Aorta (tissue), 5 donors: Measurements from ENCODE around the gene RENBP. TPM values are rescaled to one million over a fixed set of nuclear protein-coding genes. Genes with fewer than 3 reads are reported as not detected.

ENCODE experiments used
- ATAC-seq: fragments of 200-7000 bp; cut with Tn5 transposase; one replicate; pipeline ENCODE4 v1.9.1; 2022; ENCODE audit warnings: moderate library complexity; ENCODE audit not compliant: low FRiP score
- DNase-seq, 2 donors: peaks; one replicate each; pipeline ENCODE4 v3.0.0-alpha.2; 2020
- H3K27ac ChIP-seq, 2 donors: one replicate each; pipeline ENCODE4 v1.5.1; 2013; ENCODE audit warnings: low read length in 2 of 2, mild to moderate bottlenecking in 2 of 2, moderate library complexity in 2 of 2, control low read depth in 1 of 2, inconsistent platforms in 1 of 2, low read depth in 1 of 2
- H3K27me3 ChIP-seq, 2 donors: one replicate each; pipeline ENCODE4 v1.6.1; 2013; ENCODE audit warnings: control low read depth in 1 of 2, low read length in 1 of 2, mild to moderate bottlenecking in 1 of 2, moderate library complexity in 1 of 2; ENCODE audit not compliant: insufficient read depth in 2 of 2, control insufficient read depth in 1 of 2
- H3K36me3 ChIP-seq, 2 donors: one replicate each; pipeline ENCODE4 v1.6.1; 2013; ENCODE audit warnings: control low read depth in 1 of 2, low read length in 1 of 2, mild to moderate bottlenecking in 1 of 2; ENCODE audit not compliant: insufficient read depth in 2 of 2, control insufficient read depth in 1 of 2
- H3K4me1 ChIP-seq, 2 donors: one replicate each; pipeline ENCODE4 v1.6.1; 2013; ENCODE audit warnings: low read length in 2 of 2, control low read depth in 1 of 2, mild to moderate bottlenecking in 1 of 2, moderate library complexity in 1 of 2; ENCODE audit not compliant: insufficient read depth in 2 of 2, control insufficient read depth in 1 of 2
- H3K4me3 ChIP-seq, 2 donors: one replicate each; pipeline ENCODE4 v1.5.1; 2013; ENCODE audit warnings: low read length in 2 of 2, control low read depth in 1 of 2, mild to moderate bottlenecking in 1 of 2
- H3K9me3 ChIP-seq: one replicate; pipeline ENCODE4 v1.6.1; 2013; ENCODE audit warnings: mild to moderate bottlenecking, low read length; ENCODE audit not compliant: control insufficient read depth
- WGBS, 2 donors: extraction: QIAGEN DNeasy Blood & Tissue Kit; methylation state at CpG; one replicate each; pipeline ENCODE4 v1.1.7; 2013; 5-methylcytosine and 5-hydroxymethylcytosine counted together
- intact Hi-C, 2 donors: fragments of 100-400 bp; cut with DNase I; formaldehyde crosslinking; loops; one replicate each; pipeline versions ENCODE4 v1.14.2 to v1.15.0; 2022
- polyA plus RNA-seq, 2 donors: library from polyadenylated mRNA; stranded (reverse); fragments of 200-250 nt; gene quantifications; one replicate each; pipeline ENCODE4 v1.2.3, GENCODE V29; 2013
- total RNA-seq, 2 donors: library from RNA; stranded (reverse); fragmentation: NEBNext Ultra II Directional; extraction: Animal tissue kit (Norgen Biotek cat#: 25700); gene quantifications; one replicate each; pipeline ENCODE4 v1.2.1, GENCODE V29; 2021
- donor health status: healthy with polysubstance abuse.
- donor health status: Bipolar disorder and iron deficiency.
- donor health status: DM: no; HTN: no; CAD: no.
- donor health status: DM: no; HTN: no; CAD: no.
- donor health status: DM: yes; HTN: yes; CAD: no.

The RENBP gene
- total and polyA plus RNA-seq, 4 donors = 10.5 to 20.9 (median 13.8) TPM

- Histone ChIP-seq H3K36me3 (no peaks in the 10 kb centered on the region), H3K27ac (no peak within 1 kb of the TSS), H3K27me3 (no peaks in the 10 kb centered on the region), H3K4me1 (no peaks in the 10 kb centered on the region), H3K4me3 (peak within 1 kb of the TSS; percentile 49 to 55), H3K9me3 (no peaks in the 10 kb centered on the region)
- 0 to 10% methylated on average over 41 to 87 of the region's 87 CpGs for WGBS, 2 donors
- intact Hi-C loops = loop anchor here in 1 of 2 donors (5.0 kb wide), 1 partner anchor 173 kb away; the partner anchor contains the start of gene PLXNB3
- ATAC-seq (peak; percentile 93), DNase-seq (peak; percentile 81 to 91)
These were observed 9.6 kb downstream of the RENBP start, which contains the start of gene NAA10 for GRCh38 chrX:153934762-153935325. TSS of gene NAA10 (minus strand) at chrX:153935037. CDS start at chrX:153934904, 133 bp downstream.

GRCh38 chrX:153934148-153934761, 10.2 kb downstream of the RENBP start:
- DNase-seq = peak in 1 of 2 donors; percentile 32
- intact Hi-C loops = no loop called here
- 4 to 14% methylated on average over 31 to 33 of the region's 33 CpGs for WGBS, 2 donors
- Histone ChIP-seq H3K27me3 (no peaks in the 10 kb centered on the region), H3K27ac (no peak overlapping the region), H3K9me3 (no peaks in the 10 kb centered on the region), H3K4me3 (peak overlapping the region; percentile 49 to 55), H3K4me1 (no peaks in the 10 kb centered on the region), H3K36me3 (no peaks in the 10 kb centered on the region)
- peak; percentile 7 for ATAC-seq

- H3K9me3 ChIP-seq = no peaks in the 10 kb centered on the region
- no peaks in the 10 kb centered on the region for H3K4me1 ChIP-seq
- H3K4me3 ChIP-seq = no peak overlapping the region
- no peak overlapping the region for H3K27ac ChIP-seq
- ATAC-seq (no peak), DNase-seq (no peak)
- H3K36me3 ChIP-seq = no peaks in the 10 kb centered on the region
- 31 to 57% methylated on average over 7 of the region's 7 CpGs for whole genome bisulfite sequencing, 2 donors
- no peaks in the 10 kb centered on the region for H3K27me3 ChIP-seq
- intact Hi-C loops = no loop called here
These were observed 10.7 kb downstream of the RENBP start for GRCh38 chrX:153933748-153934147.

- no peak overlapping the region for H3K27ac ChIP-seq
- no peaks in the 10 kb centered on the region for H3K36me3 ChIP-seq
- no peaks in the 10 kb centered on the region for H3K4me1 ChIP-seq
- H3K27me3 ChIP-seq = no peaks in the 10 kb centered on the region
- DNase-seq (peak in 1 of 2 donors; percentile 38), ATAC-seq (no peak)
- intact Hi-C loops = no loop called here
- H3K4me3 ChIP-seq = no peak overlapping the region
- H3K9me3 ChIP-seq = no peaks in the 10 kb centered on the region
- WGBS, 2 donors = 91 to 93% methylated on average over 13 of the region's 13 CpGs
These were observed 12.1 kb downstream of the RENBP start for GRCh38 chrX:153932220-153932915.

GRCh38 chrX:153931748-153932147, 12.7 kb downstream of the RENBP start:
- Histone ChIP-seq H3K27ac (no peak overlapping the region), H3K36me3 (no peaks in the 10 kb centered on the region), H3K27me3 (no peaks in the 10 kb centered on the region), H3K4me3 (no peak overlapping the region), H3K4me1 (no peaks in the 10 kb centered on the region), H3K9me3 (no peaks in the 10 kb centered on the region)
- intact Hi-C loops = no loop called here
- no peak for ATAC-seq
- no peak for DNase-seq
- WGBS, 2 donors = 88 to 92% methylated on average over 13 of the region's 13 CpGs

- Histone ChIP-seq H3K27ac (no peak overlapping the region), H3K36me3 (no peaks in the 10 kb centered on the region), H3K27me3 (no peaks in the 10 kb centered on the region), H3K9me3 (no peaks in the 10 kb centered on the region), H3K4me1 (no peaks in the 10 kb centered on the region), H3K4me3 (no peak overlapping the region)
- DNase-seq (no peak), ATAC-seq (no peak)
- WGBS, 2 donors = 88% methylated on average over 8 of the region's 8 CpGs
- intact Hi-C loops = no loop called here
These were observed 13.3 kb downstream of the RENBP start for GRCh38 chrX:153931151-153931550.

GRCh38 chrX:153930011-153930910, 14.2 kb downstream of the RENBP start:
- Histone ChIP-seq H3K9me3 (no peaks in the 10 kb centered on the region), H3K36me3 (no peaks in the 10 kb centered on the region), H3K4me1 (no peaks in the 10 kb centered on the region), H3K27me3 (no peaks in the 10 kb centered on the region), H3K4me3 (no peak overlapping the region), H3K27ac (no peak overlapping the region)
- no peak for DNase-seq
- 89 to 91% methylated on average over 31 of the region's 31 CpGs for whole genome bisulfite sequencing, 2 donors
- intact Hi-C loops = no loop called here
- no peak for ATAC-seq

GRCh38 chrX:153929576-153929975, 14.9 kb downstream of the RENBP start:
- no peak for DNase-seq
- Histone ChIP-seq H3K27me3 (no peaks in the 10 kb centered on the region), H3K27ac (no peak overlapping the region), H3K4me3 (no peak overlapping the region), H3K36me3 (no peaks in the 10 kb centered on the region), H3K9me3 (no peaks in the 10 kb centered on the region), H3K4me1 (no peaks in the 10 kb centered on the region)
- intact Hi-C loops = loop anchor here in 1 of 2 donors (2.0 kb wide), 1 partner anchor 43 kb away; the partner anchor contains the start of gene TMEM187
- no peak for ATAC-seq
- WGBS, 2 donors = 85 to 88% methylated on average over 10 of the region's 10 CpGs
